Measurements from ENCODE around the gene PNMA8A. TPM values are rescaled to one million over a fixed set of nuclear protein-coding genes. Genes with fewer than 3 reads are reported as not detected.

PNMA8A gene
- polyA plus RNA-seq, 2 of the 4 experiments (the other 2 are of a cell fraction) = 11.2 to 15.4 TPM

GRCh38 chr19:46460981-46461380 lies 10.4 kb downstream of the PNMA8A start:
- no peak overlapping the region for H3K27ac ChIP-seq
- CTCF ChIA-PET = interaction anchor here (0.6 to 3.5 kb wide), 7 partner anchors 9 to 82 kb away, joined by 3 to 18 read pairs (median 3); no protein-coding TSS in a partner anchor
- 65% methylated on average over 1 of the region's 1 CpG for WGBS (ENCODE audit: missing lambda C conversion rate)

GRCh38 chr19:46460055-46460454 lies 11.3 kb downstream of the PNMA8A start:
- DNase-seq (ENCODE audit: low read depth in 1 of 2, low spot score in 1 of 2) = no peak
- 58% methylated on average over 2 of the region's 2 CpGs for WGBS (ENCODE audit: missing lambda C conversion rate)
- POLR2A ChIA-PET = no interaction called here
- no peak for FAIRE-seq
- Histone ChIP-seq H3K4me1 (no peaks in the 10 kb centered on the region), H3K4me2 (no peak overlapping the region), H3K9me3 (no peaks in the 10 kb centered on the region), H3K4me3 (no peak overlapping the region), H3K27ac (no peak overlapping the region)
- TF ChIP-seq HMGXB4 (CRISPR knock-in tag; IDR thresholded peaks at IDR 0.05; ENCODE audit: borderline replicate concordance) (no peak), ZC3H11A (IDR thresholded peaks at IDR 0.05) (no peak), PBX3 (IDR thresholded peaks at IDR 0.05) (no peak), MAZ (IDR thresholded peaks at IDR 0.05; ENCODE audit: borderline replicate concordance, low read depth, low read length) (no peak), CBX2 (IDR thresholded peaks at IDR 0.05; ENCODE audit: borderline replicate concordance, low read depth) (no peak), ZNF302 (CRISPR knock-in tag; IDR thresholded peaks at IDR 0.05) (no peak), USF2 (IDR thresholded peaks at IDR 0.05) (no peak), HOXB13 (CRISPR knock-in tag; IDR thresholded peaks at IDR 0.05; ENCODE audit: low read depth) (no peak), JUNB (IDR thresholded peaks at IDR 0.05) (no peak), CHD4 (IDR thresholded peaks at IDR 0.05; ENCODE audit: borderline replicate concordance) (no peak), TP53 (CRISPR knock-in tag; IDR thresholded peaks at IDR 0.05) (no peak), BCL3 (IDR thresholded peaks at IDR 0.05) (no peak), E2F6 (IDR thresholded peaks at IDR 0.05; ENCODE audit: borderline replicate concordance, low read depth) (no peak), FOSL2 (IDR thresholded peaks at IDR 0.05) (no peak), FOSL2 (CRISPR knock-in tag; IDR thresholded peaks at IDR 0.05) (no peak), RCOR1 (IDR thresholded peaks at IDR 0.05; ENCODE audit: low read depth, low read length) (no peak), KDM1A (IDR thresholded peaks at IDR 0.05; ENCODE audit: low read depth) (no peak), MAX (IDR thresholded peaks at IDR 0.05) (no peak)
- no peak for ATAC-seq
- CTCF ChIA-PET = interaction anchor here (0.9 to 3.5 kb wide), 8 partner anchors 26 to 113 kb away, joined by 3 to 18 read pairs (median 4); partner anchors contain the start of gene PPP5C

More at GRCh38 chr19:46460981-46461380, 10.4 kb downstream of the PNMA8A start:
- no peaks in the 10 kb centered on the region for H3K9me3 ChIP-seq
- FAIRE-seq (no peak), ATAC-seq (no peak), DNase-seq (ENCODE audit: low read depth in 1 of 2, low spot score in 1 of 2) (no peak)
- H3K4me1 ChIP-seq = peaks cover 2% of the 10 kb centered on the region; the same call in 1 of the 3 replicates
- no peak overlapping the region for H3K4me3 ChIP-seq
- TF ChIP-seq MYC (IDR thresholded peaks at IDR 0.05; ENCODE audit: borderline replicate concordance, low read length) (no peak), KDM5A (IDR thresholded peaks at IDR 0.05) (no peak), RAD21 (conservative IDR thresholded peaks at IDR 0.05 in 1 of 2, IDR thresholded peaks at IDR 0.05 in 1 of 2) (no peak), CBX8 (IDR thresholded peaks at IDR 0.05) (no peak)
- POLR2A ChIA-PET = no interaction called here
- H3K4me2 ChIP-seq = no peak overlapping the region

Measured in A549 (cell line).